Brain pericyte (primary cell): ENCODE results near the gene CMSS1.
"Not testable (repeated sequence)": the region's sequence is repeated elsewhere in the genome, so short reads cannot be mapped to it uniquely, and the experiment has no call there.

ENCODE experiments used
- DNase-seq: peaks from one replicate; pipeline ENCODE4 v3.0.0-alpha.2; 2012; ENCODE audit warnings: low read depth, low spot score

The CMSS1 gene

GRCh38 chr3:99818818-99819217 is 1.2 kb downstream of the CMSS1 start:
- no peak for DNase-seq

- no peak for DNase-seq
These were observed 6.4 kb downstream of the CMSS1 start for GRCh38 chr3:99823723-99824711.

- DNase-seq: no peak
These were observed 7.5 kb downstream of the CMSS1 start for GRCh38 chr3:99825004-99825640.

GRCh38 chr3:99829844-99830243 is 12.2 kb downstream of the CMSS1 start:
- no peak for DNase-seq

- DNase-seq: no peak
These were observed 16.0 kb downstream of the CMSS1 start for GRCh38 chr3:99833617-99834205.

GRCh38 chr3:99834211-99834957 is 16.7 kb downstream of the CMSS1 start:
- DNase-seq: no peak

GRCh38 chr3:99836681-99837080 is 19.0 kb downstream of the CMSS1 start:
- no peak for DNase-seq

GRCh38 chr3:99837715-99838114 is 20.1 kb downstream of the CMSS1 start:
- no peak for DNase-seq

GRCh38 chr3:99838755-99839154 is 21.1 kb downstream of the CMSS1 start:
- no peak for DNase-seq

GRCh38 chr3:99839613-99840012 is 22.0 kb downstream of the CMSS1 start:
- DNase-seq: no peak

- not testable (repeated sequence) for DNase-seq
These were observed 24.3 kb downstream of the CMSS1 start for GRCh38 chr3:99841949-99842348.

GRCh38 chr3:99842826-99843589 is 25.3 kb downstream of the CMSS1 start:
- peak; percentile 26 for DNase-seq

- no peak for DNase-seq
These were observed 26.1 kb downstream of the CMSS1 start for GRCh38 chr3:99843590-99844258.

GRCh38 chr3:99845331-99845730 is 27.7 kb downstream of the CMSS1 start:
- no peak for DNase-seq

- no peak for DNase-seq
These were observed 28.3 kb downstream of the CMSS1 start for GRCh38 chr3:99845999-99846398.

GRCh38 chr3:99846477-99847160 is 29.0 kb downstream of the CMSS1 start:
- no peak for DNase-seq

GRCh38 chr3:99848433-99848832 is 30.8 kb downstream of the CMSS1 start:
- no peak for DNase-seq

- no peak for DNase-seq
These were observed 32.9 kb downstream of the CMSS1 start for GRCh38 chr3:99850608-99851007.

- no peak for DNase-seq
These were observed 34.3 kb downstream of the CMSS1 start for GRCh38 chr3:99851955-99852354.

- DNase-seq: no peak
These were observed 35.2 kb downstream of the CMSS1 start for GRCh38 chr3:99852851-99853250.
